Suprapubic skin (tissue), 4 donors: Measurements from ENCODE around the gene MAST2. TPM values are rescaled to one million over a fixed set of nuclear protein-coding genes. Genes with fewer than 3 reads are reported as not detected.
"Not testable (repeated sequence)": the region's sequence is repeated elsewhere in the genome, so short reads cannot be mapped to it uniquely, and the experiment has no call there.

ENCODE experiments used
- DNase-seq, 2 donors: peaks; one replicate each; pipeline ENCODE4 v3.0.0-alpha.2; 2019; ENCODE audit warnings: low spot score in 2 of 2
- H3K27ac ChIP-seq: fragments of 200-600 bp; sonication (generic); one replicate; pipeline ENCODE4 v1.5.1; 2019
- H3K27me3 ChIP-seq: fragments of 200-600 bp; sonication (generic); one replicate; pipeline ENCODE4 v1.5.1; 2019
- H3K36me3 ChIP-seq: fragments of 200-600 bp; sonication (generic); one replicate; pipeline ENCODE4 v1.5.1; 2019
- H3K4me1 ChIP-seq: fragments of 200-600 bp; sonication (generic); one replicate; pipeline ENCODE4 v1.5.1; 2019
- H3K4me3 ChIP-seq: fragments of 200-600 bp; sonication (generic); one replicate; pipeline ENCODE4 v1.5.1; 2019; ENCODE audit warnings: mild to moderate bottlenecking
- H3K9me3 ChIP-seq: fragments of 200-600 bp; sonication (generic); one replicate; pipeline ENCODE4 v1.5.1; 2019
- CTCF ChIP-seq, 2 donors: fragments of 200-600 bp in 1 of 2; fragments of 450-650 bp in 1 of 2; sonication (generic) in 1 of 2; IDR thresholded peaks; one replicate each; pipeline ENCODE4 v1.5.1; 2016 to 2019; ENCODE audit warnings: antibody characterized with exemption in 2 of 2, mild to moderate bottlenecking in 1 of 2, moderate library complexity in 1 of 2
- EP300 ChIP-seq: sonication (generic); formaldehyde crosslinking; IDR thresholded peaks from one replicate; pipeline ENCODE4 v1.6.1; 2017; ENCODE audit warnings: antibody characterized with exemption
- POLR2A ChIP-seq, 2 donors: fragments of 450-650 bp; IDR thresholded peaks; one replicate each; pipeline ENCODE4 v1.6.1; 2017; ENCODE audit warnings: antibody characterized with exemption in 2 of 2, mild to moderate bottlenecking in 2 of 2, moderate library complexity in 2 of 2
- POLR2AphosphoS5 ChIP-seq, 3 donors: sonication (generic); formaldehyde crosslinking; IDR thresholded peaks; one replicate each; pipeline ENCODE4 v1.6.1; 2017; ENCODE audit warnings: antibody characterized with exemption in 3 of 3
- WGBS: methylation state at CpG from one replicate; pipeline ENCODE4 v1.1.5; 2018; 5-methylcytosine and 5-hydroxymethylcytosine counted together
- total RNA-seq, 4 donors: library from RNA; depleted of rRNA; stranded (reverse); fragments of >200 nt; gene quantifications; one replicate each; pipeline ENCODE4 v1.1.0, GENCODE V29; 2016

MAST2 gene
- total RNA-seq, 4 donors from 2014 or later: 15.4 to 21.6 (median 20.1) TPM

DNA sequence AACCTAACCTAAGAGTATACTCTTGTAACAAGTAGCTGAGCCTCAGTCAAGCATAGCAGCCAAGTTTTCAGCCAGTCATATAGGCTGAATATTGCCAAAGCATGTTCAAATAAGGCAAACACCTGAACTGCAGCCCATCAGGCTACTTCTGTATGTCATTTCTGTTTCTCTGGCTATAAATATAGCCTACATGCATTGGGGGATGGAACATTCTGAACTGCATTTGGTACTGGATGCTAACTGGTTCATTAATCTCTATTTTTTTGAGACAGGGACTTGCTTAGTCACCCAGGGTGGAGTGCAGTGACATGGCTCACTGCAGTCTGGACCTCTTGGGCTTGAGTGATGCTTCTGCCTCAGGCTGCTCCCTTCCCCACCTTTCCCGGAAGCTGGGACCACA, 37.3 kb downstream of the MAST2 start:
- no peaks in the 10 kb centered on the region for H3K4me1 ChIP-seq
- H3K27ac ChIP-seq: no peak overlapping the region
- DNase-seq: no peak
- no peaks in the 10 kb centered on the region for H3K27me3 ChIP-seq
- WGBS: 79% methylated on average over 1 of the region's 1 CpG
- TF ChIP-seq CTCF (IDR thresholded peaks at IDR 0.05) (no peak), POLR2A (IDR thresholded peaks at IDR 0.05) (no peak), POLR2AphosphoS5 (IDR thresholded peaks at IDR 0.05) (no peak), EP300 (no peak)
- no peak overlapping the region for H3K4me3 ChIP-seq
- H3K9me3 ChIP-seq: no peaks in the 10 kb centered on the region
- H3K36me3 ChIP-seq: no peaks in the 10 kb centered on the region

- Histone ChIP-seq H3K36me3 (no peaks in the 10 kb centered on the region), H3K27ac (no peak overlapping the region), H3K4me1 (no peaks in the 10 kb centered on the region), H3K9me3 (no peaks in the 10 kb centered on the region), H3K27me3 (no peaks in the 10 kb centered on the region), H3K4me3 (no peak overlapping the region)
- TF ChIP-seq EP300: no peak
- DNase-seq: no peak
- 93% methylated on average over 1 of the region's 1 CpG for WGBS
Observed at GRCh38 chr1:45842786-45843185, 39.4 kb downstream of the MAST2 start.

DNA sequence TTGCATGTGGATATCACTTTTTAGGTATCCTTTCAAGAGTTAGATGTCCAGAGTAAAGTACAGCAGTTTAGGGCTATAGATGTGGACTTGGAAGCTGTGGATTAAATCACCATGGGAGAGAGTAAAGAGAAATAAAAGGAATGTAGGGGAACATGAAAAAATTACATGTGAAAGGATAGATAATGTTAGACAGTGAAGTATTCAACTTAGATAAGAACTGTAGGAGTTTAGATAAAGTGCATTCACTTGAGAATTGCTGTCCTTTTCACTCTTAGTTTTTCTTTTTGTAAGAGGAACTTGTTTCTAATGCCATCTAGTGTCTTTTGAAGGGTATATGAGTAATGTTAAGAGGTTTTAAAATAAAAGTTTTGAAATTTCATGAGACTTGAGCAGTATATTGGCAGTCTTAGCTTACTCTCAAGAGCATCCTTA, 40.1 kb downstream of the MAST2 start:
- TF ChIP-seq EP300 (no peak), POLR2A (IDR thresholded peaks at IDR 0.05) (no peak), CTCF (IDR thresholded peaks at IDR 0.05) (no peak), POLR2AphosphoS5 (IDR thresholded peaks at IDR 0.05) (no peak)
- Histone ChIP-seq H3K4me1 (no peaks in the 10 kb centered on the region), H3K4me3 (no peak overlapping the region), H3K27ac (no peak overlapping the region), H3K36me3 (no peaks in the 10 kb centered on the region), H3K9me3 (no peaks in the 10 kb centered on the region), H3K27me3 (no peaks in the 10 kb centered on the region)
- no peak for DNase-seq

DNA sequence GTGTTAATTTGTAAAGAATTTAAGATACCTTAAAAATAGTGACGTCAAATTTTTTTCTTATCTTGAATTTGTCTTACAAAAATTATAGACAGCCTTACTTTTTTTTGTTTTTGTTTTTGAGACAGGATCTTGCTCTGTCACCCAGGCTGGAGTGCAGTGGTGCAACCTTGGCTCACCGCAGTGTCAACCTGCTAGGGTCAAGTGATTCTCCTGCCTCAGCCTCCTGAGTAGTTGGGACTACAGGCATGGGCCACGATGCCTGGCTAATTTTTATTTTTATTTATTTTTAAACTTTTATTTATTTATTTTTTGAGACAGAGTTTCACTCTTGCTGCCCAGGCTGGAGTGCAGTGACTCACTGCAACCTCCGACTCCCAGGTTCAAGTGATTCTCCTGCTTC, 40.6 kb downstream of the MAST2 start:
- H3K27me3 ChIP-seq, H3K9me3 ChIP-seq, DNase-seq, H3K4me1 ChIP-seq, H3K36me3 ChIP-seq, H3K27ac ChIP-seq, H3K4me3 ChIP-seq: not testable (repeated sequence)
- 90% methylated on average over 4 of the region's 4 CpGs for WGBS

DNA sequence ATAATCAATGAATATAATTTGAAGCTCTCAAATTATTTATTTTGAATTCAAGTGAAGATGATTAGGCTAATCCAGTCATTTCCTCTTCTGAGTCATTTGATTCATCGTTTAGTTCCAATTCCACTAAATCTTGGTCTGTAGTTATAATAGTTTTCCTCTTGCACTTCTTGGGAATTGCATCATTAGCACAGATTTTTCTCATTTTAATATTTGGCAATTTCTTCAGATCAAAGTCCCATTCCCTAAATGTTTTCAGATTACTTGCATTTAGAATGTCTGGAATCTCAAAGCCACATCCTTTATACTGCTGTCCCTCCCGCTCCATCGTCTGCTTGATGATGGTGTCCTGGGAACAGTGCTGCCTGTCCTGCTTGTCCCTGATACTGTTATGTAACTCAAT, 43.5 kb downstream of the MAST2 start:
- no peaks in the 10 kb centered on the region for H3K27me3 ChIP-seq
- H3K9me3 ChIP-seq: peaks cover 4% of the 10 kb centered on the region
- WGBS: 68% methylated on average over 3 of the region's 3 CpGs
- no peak overlapping the region for H3K27ac ChIP-seq
- H3K4me3 ChIP-seq: no peak overlapping the region
- no peaks in the 10 kb centered on the region for H3K4me1 ChIP-seq
- no peaks in the 10 kb centered on the region for H3K36me3 ChIP-seq
- no peak for DNase-seq
- TF ChIP-seq POLR2AphosphoS5 (IDR thresholded peaks at IDR 0.05) (no peak), CTCF (IDR thresholded peaks at IDR 0.05) (no peak), POLR2A (IDR thresholded peaks at IDR 0.05) (no peak), EP300 (no peak)

- Histone ChIP-seq H3K4me3 (no peak overlapping the region), H3K27me3 (no peaks in the 10 kb centered on the region), H3K4me1 (no peaks in the 10 kb centered on the region), H3K9me3 (peaks cover 4% of the 10 kb centered on the region), H3K36me3 (no peaks in the 10 kb centered on the region), H3K27ac (no peak overlapping the region)
- no peak for TF ChIP-seq POLR2AphosphoS5 (IDR thresholded peaks at IDR 0.05)
- no peak for DNase-seq
- WGBS: 100% methylated on average over 2 of the region's 2 CpGs
Observed at GRCh38 chr1:45848097-45848496, 44.7 kb downstream of the MAST2 start.

DNA sequence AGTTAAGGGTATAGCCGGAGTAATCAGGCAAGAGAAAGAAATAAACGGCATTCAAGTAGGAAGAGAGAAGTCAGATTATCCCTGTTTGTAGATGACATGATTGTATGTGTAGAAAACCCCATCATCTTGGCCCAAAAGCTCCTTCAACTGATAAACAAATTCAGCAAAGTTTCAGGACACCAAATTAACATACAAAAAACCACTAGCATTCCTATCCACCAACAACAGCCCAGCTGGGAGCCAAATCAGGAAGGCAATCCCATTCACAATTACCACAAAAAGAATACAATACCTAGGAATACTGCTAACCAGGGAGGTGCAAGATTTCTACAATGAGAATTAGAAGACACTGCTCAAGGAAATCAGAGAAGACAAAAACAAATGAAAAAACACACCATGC, 45.3 kb downstream of the MAST2 start:
- Histone ChIP-seq H3K36me3 (no peaks in the 10 kb centered on the region), H3K4me3 (no peak overlapping the region), H3K9me3 (peaks cover 4% of the 10 kb centered on the region), H3K27ac (no peak overlapping the region), H3K27me3 (no peaks in the 10 kb centered on the region), H3K4me1 (no peaks in the 10 kb centered on the region)
- TF ChIP-seq POLR2AphosphoS5 (IDR thresholded peaks at IDR 0.05) (no peak), POLR2A (IDR thresholded peaks at IDR 0.05) (no peak), EP300 (no peak), CTCF (IDR thresholded peaks at IDR 0.05) (no peak)
- DNase-seq: no peak
- 93% methylated on average over 2 of the region's 2 CpGs for WGBS
